H1 (cell line): ENCODE data around the gene CAMK1G.

Source experiments
- CHD1 ChIP-seq: IDR thresholded peaks from 2 replicates; pipeline ENCODE4 v1.6.1; 2012; ENCODE audit warnings: low read depth, low read length, improper control_type of control experiment
- CTCF ChIP-seq, 3 experiments: IDR thresholded peaks; 1 replicate in 2 of 3; 2 replicates in 1 of 3; pipeline versions ENCODE4 v1.5.1 to v1.6.1; 2011; ENCODE audit warnings: low read length in 3 of 3, mild to moderate bottlenecking in 3 of 3, inconsistent platforms in 2 of 3, low read depth in 1 of 3, moderate library complexity in 1 of 3; ENCODE audit not compliant: insufficient read depth in 1 of 3; ENCODE audit errors: control extremely low read depth in 1 of 3
- EGR1 ChIP-seq: IDR thresholded peaks from 2 replicates; pipeline ENCODE4 v1.6.1; 2011; ENCODE audit warnings: low read depth, low read length, borderline replicate concordance
- MAX ChIP-seq: IDR thresholded peaks from 2 replicates; pipeline ENCODE4 v1.6.1; 2012; ENCODE audit warnings: inconsistent platforms
- POLR2A ChIP-seq, 2 experiments: IDR thresholded peaks; 1 replicate in 1 of 2; 2 replicates in 1 of 2; pipeline ENCODE4 v1.6.1; 2011; ENCODE audit warnings: low read depth in 2 of 2, low read length in 2 of 2, mild to moderate bottlenecking in 2 of 2; ENCODE audit errors: control extremely low read depth in 1 of 2
- RAD21 ChIP-seq, 2 experiments: IDR thresholded peaks in 1 of 2; conservative IDR thresholded peaks in 1 of 2; 2 replicates each; pipeline ENCODE4 v1.6.1; 2011; ENCODE audit warnings: low read depth in 2 of 2, low read length in 2 of 2, improper control_type of control experiment in 1 of 2, inconsistent platforms in 1 of 2, mild to moderate bottlenecking in 1 of 2, moderate library complexity in 1 of 2
- RFX5 ChIP-seq: IDR thresholded peaks from 2 replicates; pipeline ENCODE4 v1.6.1; 2011; ENCODE audit warnings: low read depth, low read length, improper control_type of control experiment, borderline replicate concordance
- SIRT6 ChIP-seq: IDR thresholded peaks from one replicate; pipeline ENCODE4 v1.7.1; 2012; ENCODE audit warnings: low read length, inconsistent platforms
- SP1 ChIP-seq: IDR thresholded peaks from 2 replicates; pipeline ENCODE4 v1.6.1; 2011; ENCODE audit warnings: low read depth, low read length
- SRF ChIP-seq: IDR thresholded peaks from 2 replicates; pipeline ENCODE4 v1.6.1; 2011; ENCODE audit warnings: mild to moderate bottlenecking, low read depth, low read length, moderate library complexity
- TAF1 ChIP-seq: IDR thresholded peaks from 2 replicates; pipeline ENCODE4 v1.6.1; 2011; ENCODE audit warnings: mild to moderate bottlenecking, low read depth, low read length
- TAF7 ChIP-seq: optimal IDR thresholded peaks from 2 replicates; pipeline ENCODE3; 2011; ENCODE audit warnings: low read depth, mild to moderate bottlenecking, inconsistent platforms, low read length, moderate library complexity, borderline replicate concordance
- YY1 ChIP-seq: IDR thresholded peaks from 2 replicates; pipeline ENCODE4 v1.6.1; 2011; ENCODE audit warnings: low read depth, mild to moderate bottlenecking, low read length

- no peak for TF ChIP-seq SRF
- TF ChIP-seq SIRT6, result no peak
- no peak for TF ChIP-seq POLR2A (IDR thresholded peaks at IDR 0.05; ENCODE audit: control extremely low read depth in 1 of 2, low read depth in 2 of 2, low read length in 2 of 2)
- TF ChIP-seq EGR1, result no peak
- TF ChIP-seq SP1, result no peak
- TF ChIP-seq TAF1, result no peak
- TF ChIP-seq CHD1, result no peak
- TF ChIP-seq TAF7, result no peak
- no peak; a peak in 1 of 4 replicates for TF ChIP-seq RAD21 (IDR thresholded peaks at IDR 0.05 in 1 of 2, conservative IDR thresholded peaks at IDR 0.05 in 1 of 2; ENCODE audit: low read depth in 2 of 2, low read length in 2 of 2)
- TF ChIP-seq YY1, result no peak
- no peak for TF ChIP-seq RFX5
- TF ChIP-seq MAX, result 0 out of 2 replicates have a peak, but pooled peaks have one; percentile 11
- TF ChIP-seq CTCF (IDR thresholded peaks at IDR 0.05; ENCODE audit: control extremely low read depth in 1 of 3, insufficient read depth in 1 of 3, low read depth in 1 of 3, low read length in 3 of 3), result peak; percentile 31 to 58 (median 43); a peak in 3 of 4 replicates
Measured at GRCh38 chr1:209554761-209555611, 28.5 kb upstream of the CAMK1G start.
